IPS DF 4.7 (cell line): ENCODE data around the gene ADGRV1.
A peak's percentile ranks its signal among the peaks of the same experiment; 100 is the strongest.

Source experiments
- DNase-seq: peaks from one replicate; pipeline ENCODE4 v3.0.0-alpha.2; 2013; ENCODE audit warnings: low spot score; ENCODE audit errors: extremely low read depth

Gene ADGRV1

GRCh38 chr5:91098541-91098940 is 539.9 kb downstream of the ADGRV1 start:
- no peak for DNase-seq

- peak; percentile 53 for DNase-seq
Observed at GRCh38 chr5:91101600-91102379, 543.2 kb downstream of the ADGRV1 start.

DNA sequence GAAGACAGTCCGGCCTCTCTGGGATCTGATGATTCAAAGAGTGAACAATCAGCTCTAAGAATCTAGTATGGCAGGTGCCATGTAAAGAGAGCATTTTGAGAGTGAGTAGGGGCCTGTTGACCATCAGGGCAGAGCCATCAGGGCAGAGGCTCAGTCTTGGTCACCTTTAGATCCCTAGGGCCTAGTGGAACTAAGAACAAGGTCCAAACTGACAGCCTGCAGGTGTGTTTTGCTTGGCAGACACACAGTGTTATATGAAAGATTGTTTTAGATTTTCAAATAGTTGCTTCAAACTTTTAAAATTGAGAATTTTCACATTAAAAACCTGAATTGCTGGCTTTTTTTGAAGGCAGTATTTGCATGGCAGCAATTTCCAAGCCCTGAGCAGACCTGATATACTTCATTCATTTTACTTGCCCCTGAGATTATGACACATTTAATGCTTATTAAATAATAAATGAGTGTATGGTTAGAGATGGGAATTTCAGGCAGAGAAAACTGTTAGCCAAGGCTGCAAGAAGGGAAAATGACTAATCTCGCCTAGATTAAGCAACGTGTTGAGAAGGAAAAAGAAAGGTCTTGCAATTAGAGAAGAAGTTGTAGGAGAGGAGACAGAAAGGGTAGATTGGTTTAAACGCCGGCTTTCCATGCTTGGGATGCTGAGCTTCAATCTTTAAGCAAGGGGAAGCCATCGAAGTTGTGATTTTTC is 544.9 kb downstream of the ADGRV1 start:
- no peak for DNase-seq

GRCh38 chr5:91104062-91104448 is 545.5 kb downstream of the ADGRV1 start:
- DNase-seq, result no peak

DNA sequence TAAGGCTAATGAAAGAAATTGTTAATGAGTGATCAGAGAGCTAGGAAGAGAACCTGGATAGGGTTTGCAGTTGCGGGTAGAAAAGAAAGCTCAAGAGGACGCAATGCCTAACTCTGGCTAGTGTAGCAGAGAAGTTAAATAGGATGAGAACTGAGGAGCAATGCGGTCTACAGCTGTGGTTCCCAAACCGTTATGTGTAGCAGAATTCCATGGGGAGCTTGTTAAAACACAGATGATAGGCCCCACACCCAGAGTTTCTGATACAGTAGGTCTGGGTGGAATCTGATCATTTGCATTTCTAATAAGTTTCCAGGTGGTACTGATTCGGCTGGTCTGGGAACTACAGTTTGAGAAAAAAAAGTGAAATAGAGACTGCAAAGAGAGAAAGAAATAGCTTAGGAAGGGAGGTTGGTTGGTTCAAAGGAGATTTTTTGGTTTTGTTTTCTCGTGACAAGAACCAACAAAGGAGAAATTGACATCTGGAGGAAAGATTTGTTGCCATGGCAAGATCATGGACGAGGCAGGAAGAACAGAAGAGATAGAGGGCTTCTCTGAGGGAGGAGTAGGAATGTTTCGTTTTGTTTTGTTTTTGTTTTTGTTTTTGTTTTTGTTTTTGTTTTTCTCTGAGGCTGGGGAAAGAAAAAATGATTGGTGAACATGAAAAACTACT is 548.4 kb downstream of the ADGRV1 start:
- DNase-seq, result no peak

- DNase-seq, result no peak
Observed at GRCh38 chr5:91109634-91110033, 551.0 kb downstream of the ADGRV1 start.

DNA sequence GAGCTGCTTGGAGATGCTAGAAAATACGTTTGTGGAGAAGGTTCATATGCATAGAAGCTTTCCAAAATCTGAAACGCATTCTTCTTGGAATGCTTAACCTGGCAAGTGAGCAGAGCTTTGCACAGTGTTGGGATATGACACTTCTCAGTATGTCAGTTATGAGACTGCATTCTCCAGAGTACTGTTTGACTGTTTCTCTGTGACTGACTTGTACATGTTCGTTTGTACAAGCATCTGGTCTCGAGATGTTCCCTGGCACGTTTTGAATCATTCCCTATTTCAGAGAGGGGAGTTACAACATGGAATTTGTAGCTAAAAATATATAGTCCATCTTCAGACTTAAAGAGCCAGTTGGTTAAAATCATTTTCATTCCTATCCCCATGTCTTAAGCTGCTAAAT is 552.1 kb downstream of the ADGRV1 start:
- DNase-seq, result no peak

DNA sequence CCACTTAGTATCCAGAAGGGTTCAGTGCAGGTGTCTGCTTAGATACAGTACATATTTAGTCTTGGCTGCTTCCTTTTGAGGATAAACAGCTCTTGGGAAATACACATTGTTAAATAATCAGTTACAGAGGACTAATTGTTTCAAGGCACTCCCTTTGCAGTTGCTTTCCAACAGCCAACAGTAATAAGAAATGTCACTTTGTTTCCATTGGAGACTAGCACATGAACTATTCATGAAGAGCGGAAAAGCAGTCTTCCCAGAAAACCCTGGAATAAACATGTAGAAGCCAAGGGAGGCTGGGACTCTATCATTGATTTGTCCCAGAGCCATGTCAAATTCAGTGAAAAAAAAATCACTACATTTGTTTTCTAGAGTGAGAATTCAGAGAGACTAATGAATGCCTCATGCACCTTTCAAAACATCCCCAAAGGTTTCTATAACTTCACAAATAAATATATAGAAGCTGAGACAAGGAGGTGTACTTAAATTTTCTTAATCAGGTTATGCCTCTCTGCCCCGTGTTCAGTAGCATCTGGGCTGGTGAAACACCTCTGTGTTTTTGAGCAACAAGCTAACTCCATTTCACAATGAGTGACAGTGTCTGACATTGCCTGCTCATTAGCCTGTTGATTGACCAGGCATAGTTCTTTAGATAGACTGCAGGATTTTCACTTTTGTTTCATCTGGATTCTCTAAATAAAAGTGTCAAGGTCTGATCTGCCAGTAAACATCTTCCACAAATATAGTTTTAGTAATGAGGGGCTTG is 553.1 kb downstream of the ADGRV1 start:
- no peak for DNase-seq

- DNase-seq, result no peak
Observed at GRCh38 chr5:91114658-91115057, 556.1 kb downstream of the ADGRV1 start.

- no peak for DNase-seq
Observed at GRCh38 chr5:91118354-91118753, 559.8 kb downstream of the ADGRV1 start.

DNA sequence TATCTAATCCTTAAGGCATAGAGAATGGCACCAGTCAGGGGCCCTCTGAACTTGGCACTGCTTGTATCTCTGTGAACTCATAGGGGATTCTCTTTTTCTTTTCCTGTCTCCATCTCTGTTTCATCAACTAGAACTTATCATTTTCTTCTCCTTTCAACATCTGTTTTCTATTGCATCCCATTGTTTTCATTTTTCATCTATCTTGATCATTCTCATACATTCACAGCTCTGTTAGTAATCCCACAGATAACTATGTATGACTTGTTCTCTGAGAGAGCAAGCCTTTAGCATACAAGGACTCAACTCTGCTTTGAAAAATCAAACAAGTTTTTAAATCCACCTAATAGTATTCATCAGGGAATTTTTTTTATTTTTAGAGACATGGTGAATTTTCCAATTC is 560.2 kb downstream of the ADGRV1 start:
- no peak for DNase-seq

- DNase-seq, result no peak
Observed at GRCh38 chr5:91119217-91119616, 560.6 kb downstream of the ADGRV1 start.

DNA sequence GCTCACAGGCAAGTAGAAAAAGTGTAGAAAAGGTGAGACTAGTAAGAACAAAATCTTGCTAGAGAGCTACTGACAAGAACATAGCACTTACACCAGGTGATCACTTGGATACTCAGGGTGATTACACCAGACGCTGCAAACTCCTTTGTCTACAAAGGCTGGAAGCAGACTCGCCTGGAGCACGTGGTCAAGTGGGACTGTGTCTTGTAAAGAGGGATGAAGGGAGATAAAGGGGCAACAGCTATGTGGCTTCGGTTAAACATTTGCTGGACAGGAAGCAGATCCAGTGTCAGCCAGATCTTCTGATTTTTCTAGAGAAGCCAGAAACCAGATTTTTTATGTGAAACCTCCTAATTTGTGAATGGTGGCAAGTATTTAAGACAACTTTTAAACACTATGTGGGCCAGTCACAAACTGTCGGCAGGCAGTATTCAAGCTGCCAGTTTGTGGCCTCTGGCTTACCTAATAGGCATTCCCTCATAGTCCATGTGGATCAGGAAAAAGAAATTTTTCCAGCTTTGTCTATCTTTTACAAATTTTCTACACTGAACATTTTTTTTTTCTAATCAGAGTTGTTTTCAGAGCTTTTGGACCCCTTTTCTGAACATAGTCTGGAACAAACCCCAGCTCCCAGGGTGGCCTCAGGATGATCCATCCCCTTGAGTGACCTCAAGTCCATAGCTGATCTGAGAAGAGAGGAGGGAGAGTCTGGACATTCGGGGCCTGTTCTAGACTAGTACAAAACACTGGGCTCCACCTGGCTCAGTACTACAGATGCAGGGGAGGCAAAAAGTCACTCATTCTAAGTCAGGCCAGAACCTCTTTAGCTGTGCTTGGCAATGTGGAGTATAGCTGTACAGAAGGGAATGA is 561.6 kb downstream of the ADGRV1 start:
- DNase-seq, result no peak

DNA sequence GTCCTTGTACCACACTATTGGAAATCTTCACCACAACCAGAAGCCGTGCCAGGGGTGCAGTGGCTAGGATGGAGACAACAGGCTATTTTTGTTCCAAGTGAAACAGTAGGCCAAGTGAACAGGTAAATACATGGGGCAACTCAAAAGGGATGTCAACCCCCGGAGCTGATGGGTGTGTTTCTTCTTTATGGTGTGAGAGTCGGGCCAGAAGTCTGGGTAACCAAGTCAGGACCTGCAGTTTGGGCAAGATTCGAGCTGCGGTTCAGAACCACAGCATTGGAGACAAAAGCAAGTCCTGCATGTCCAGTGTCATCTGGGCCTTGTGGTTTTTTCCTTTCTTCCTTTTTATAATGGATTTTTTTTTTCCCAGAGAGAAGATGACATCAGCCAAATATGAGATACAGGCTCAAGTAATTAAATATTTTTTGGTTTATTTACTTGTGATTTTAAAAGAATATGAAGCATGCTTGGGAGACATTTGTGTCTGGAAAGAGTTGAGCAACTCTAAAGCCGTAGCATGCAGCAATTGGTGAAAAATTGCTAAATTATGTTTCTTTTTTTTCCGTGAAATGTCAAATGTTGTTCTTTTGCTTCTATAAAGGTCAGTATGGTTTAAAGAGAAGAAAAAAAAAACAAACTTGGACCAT is 562.9 kb downstream of the ADGRV1 start:
- DNase-seq, result no peak

DNA sequence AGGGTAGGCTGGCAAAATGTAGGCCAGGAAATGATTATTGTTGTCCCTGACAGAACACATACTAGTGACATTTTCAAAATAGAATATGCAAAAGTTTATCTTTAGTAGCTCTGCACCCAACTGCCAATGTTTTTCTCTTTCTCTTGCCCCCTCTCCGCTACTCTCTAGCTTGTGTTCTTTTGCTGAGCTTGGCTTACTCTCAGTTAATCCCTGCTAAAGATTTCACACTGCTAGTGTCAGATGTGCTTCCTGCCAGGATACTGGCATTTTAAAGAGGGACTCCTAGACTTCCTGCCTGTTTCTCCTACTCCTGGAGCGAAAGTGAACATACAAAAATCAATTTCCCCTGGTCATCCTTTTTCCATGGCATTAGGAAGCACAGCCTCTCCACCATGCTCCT is 564.1 kb downstream of the ADGRV1 start:
- DNase-seq, result no peak

DNA sequence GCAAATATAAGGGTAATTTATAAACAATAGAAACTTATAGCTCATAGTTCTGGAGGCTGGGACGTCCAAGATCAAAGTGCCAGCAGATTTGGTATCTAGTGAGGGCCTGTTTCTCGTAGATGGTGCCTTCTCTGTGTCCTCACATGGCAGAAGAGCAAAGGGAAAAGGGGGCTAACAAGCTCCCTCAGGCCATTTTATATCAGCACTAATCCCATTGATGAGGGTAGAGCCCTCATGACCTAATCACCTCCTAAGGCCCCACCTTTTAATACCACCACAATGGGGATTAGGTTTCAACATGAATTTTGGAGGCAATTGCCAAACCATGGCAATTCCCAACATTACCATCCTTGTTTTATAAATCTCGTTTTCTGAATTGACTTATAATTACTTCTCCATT is 564.7 kb downstream of the ADGRV1 start:
- no peak for DNase-seq

GRCh38 chr5:91123901-91124300 is 565.3 kb downstream of the ADGRV1 start:
- DNase-seq, result no peak

- no peak for DNase-seq
Observed at GRCh38 chr5:91125916-91126315, 567.3 kb downstream of the ADGRV1 start.

DNA sequence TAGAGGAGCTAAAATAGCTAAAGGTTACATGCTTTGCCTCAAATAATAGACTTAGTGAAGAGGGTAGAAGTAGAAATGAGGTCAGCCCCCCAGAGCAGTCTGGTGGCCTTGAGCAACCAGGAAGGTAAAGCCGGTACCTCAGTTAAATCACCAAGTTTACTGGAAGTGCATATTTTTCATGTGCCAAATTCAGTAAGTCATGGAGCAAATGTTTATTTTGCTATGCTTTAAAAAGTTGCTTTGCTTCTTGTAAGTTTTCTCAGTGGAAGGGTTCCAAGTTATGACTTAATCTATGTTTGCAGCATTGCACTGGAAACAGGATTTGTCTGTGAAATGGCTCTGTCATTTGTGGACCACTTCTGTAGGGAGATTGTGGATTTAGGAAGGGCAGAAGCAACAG is 567.9 kb downstream of the ADGRV1 start:
- DNase-seq, result no peak

GRCh38 chr5:91126888-91127287 is 568.3 kb downstream of the ADGRV1 start:
- DNase-seq, result no peak
